GM04503 (cell line): ENCODE data around the gene SP3.
A peak's percentile ranks its signal among the peaks of the same experiment; 100 is the strongest.

Experiments
- DNase-seq: peaks from one replicate; pipeline ENCODE4 v3.0.0-alpha.2; 2012; ENCODE audit warnings: low read depth

The SP3 gene

GRCh38 chr2:173965372-173966025 is at the start of gene SP3:
SP3 (minus strand) TSS chr2:173965373; CDS start chr2:173965171, 202 bp downstream.
- peak; percentile 85 for DNase-seq

GRCh38 chr2:174014699-174015070 is 49.5 kb upstream of the SP3 start:
- no peak for DNase-seq

GRCh38 chr2:174014011-174014698 is 49.0 kb upstream of the SP3 start:
- DNase-seq = no peak

GRCh38 chr2:174013315-174013751 is 48.2 kb upstream of the SP3 start:
- no peak for DNase-seq

- DNase-seq = no peak
Observed at GRCh38 chr2:174012347-174013314, 47.5 kb upstream of the SP3 start.

- no peak for DNase-seq
Observed at GRCh38 chr2:174011796-174012195, 46.6 kb upstream of the SP3 start.

GRCh38 chr2:174011173-174011572 is 46.0 kb upstream of the SP3 start:
- no peak for DNase-seq

- DNase-seq = no peak
Observed at GRCh38 chr2:174009488-174010223, 44.5 kb upstream of the SP3 start.

GRCh38 chr2:174008720-174009119 is 43.5 kb upstream of the SP3 start:
- no peak for DNase-seq

GRCh38 chr2:174007010-174007409 is 41.8 kb upstream of the SP3 start:
- no peak for DNase-seq

- no peak for DNase-seq
Observed at GRCh38 chr2:174005801-174006419, 40.7 kb upstream of the SP3 start.

- DNase-seq = no peak
Observed at GRCh38 chr2:174004905-174005605, 39.9 kb upstream of the SP3 start.

- no peak for DNase-seq
Observed at GRCh38 chr2:174003720-174004695, 38.8 kb upstream of the SP3 start.

GRCh38 chr2:174002679-174003078 is 37.5 kb upstream of the SP3 start:
- DNase-seq = no peak

- DNase-seq = no peak
Observed at GRCh38 chr2:174001107-174001506, 35.9 kb upstream of the SP3 start.

- DNase-seq = no peak
Observed at GRCh38 chr2:173999724-174000123, 34.6 kb upstream of the SP3 start.

GRCh38 chr2:173999272-173999671 is 34.1 kb upstream of the SP3 start:
- DNase-seq = no peak

- no peak for DNase-seq
Observed at GRCh38 chr2:173998386-173998785, 33.2 kb upstream of the SP3 start.

- no peak for DNase-seq
Observed at GRCh38 chr2:173997753-173998152, 32.6 kb upstream of the SP3 start.

- DNase-seq = no peak
Observed at GRCh38 chr2:173997269-173997668, 32.1 kb upstream of the SP3 start.
